Measurements from ENCODE around the gene TBC1D1. TPM values are rescaled to one million over a fixed set of nuclear protein-coding genes. Genes with fewer than 3 reads are reported as not detected.

TBC1D1 gene
- total RNA-seq, 4 donors from 2014 or later = 66.2 to 120 (median 87.9) TPM

DNA sequence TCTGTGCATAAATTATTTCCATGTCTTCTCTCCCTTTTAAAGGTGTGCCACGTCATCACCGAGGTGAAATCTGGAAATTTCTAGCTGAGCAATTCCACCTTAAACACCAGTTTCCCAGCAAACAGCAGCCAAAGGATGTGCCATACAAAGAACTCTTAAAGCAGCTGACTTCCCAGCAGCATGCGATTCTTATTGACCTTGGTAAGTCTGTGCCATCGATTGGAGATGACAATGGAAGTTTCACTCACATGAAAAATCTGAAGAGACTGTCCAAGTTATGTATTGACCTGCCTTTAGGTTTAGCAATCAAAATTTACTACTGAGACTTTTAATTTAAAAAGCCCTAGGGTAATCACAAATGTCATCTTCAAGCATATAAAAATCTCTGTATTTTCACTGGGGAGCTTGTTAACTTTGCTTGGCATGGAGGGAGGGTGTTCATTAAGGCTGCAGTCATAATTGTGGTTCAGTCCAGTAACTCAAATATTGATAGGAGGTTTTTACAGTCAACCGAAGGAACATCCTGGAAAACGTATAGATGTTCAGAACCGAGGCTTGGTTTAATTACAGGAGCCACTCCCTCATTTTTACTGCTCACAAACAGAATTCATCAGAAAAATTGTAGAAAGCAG, 212.2 kb downstream of the TBC1D1 start:
- Histone ChIP-seq H3K9me3 (no peaks in the 10 kb centered on the region), H3K4me3 (no peak overlapping the region), H3K27me3 (no peaks in the 10 kb centered on the region), H3K4me1 (no peaks in the 10 kb centered on the region), H3K36me3 (peaks cover 0 to 44% (median 0%) of the 10 kb centered on the region in 3 donors), H3K27ac (no peak overlapping the region)
- TF ChIP-seq, protein P1, sequence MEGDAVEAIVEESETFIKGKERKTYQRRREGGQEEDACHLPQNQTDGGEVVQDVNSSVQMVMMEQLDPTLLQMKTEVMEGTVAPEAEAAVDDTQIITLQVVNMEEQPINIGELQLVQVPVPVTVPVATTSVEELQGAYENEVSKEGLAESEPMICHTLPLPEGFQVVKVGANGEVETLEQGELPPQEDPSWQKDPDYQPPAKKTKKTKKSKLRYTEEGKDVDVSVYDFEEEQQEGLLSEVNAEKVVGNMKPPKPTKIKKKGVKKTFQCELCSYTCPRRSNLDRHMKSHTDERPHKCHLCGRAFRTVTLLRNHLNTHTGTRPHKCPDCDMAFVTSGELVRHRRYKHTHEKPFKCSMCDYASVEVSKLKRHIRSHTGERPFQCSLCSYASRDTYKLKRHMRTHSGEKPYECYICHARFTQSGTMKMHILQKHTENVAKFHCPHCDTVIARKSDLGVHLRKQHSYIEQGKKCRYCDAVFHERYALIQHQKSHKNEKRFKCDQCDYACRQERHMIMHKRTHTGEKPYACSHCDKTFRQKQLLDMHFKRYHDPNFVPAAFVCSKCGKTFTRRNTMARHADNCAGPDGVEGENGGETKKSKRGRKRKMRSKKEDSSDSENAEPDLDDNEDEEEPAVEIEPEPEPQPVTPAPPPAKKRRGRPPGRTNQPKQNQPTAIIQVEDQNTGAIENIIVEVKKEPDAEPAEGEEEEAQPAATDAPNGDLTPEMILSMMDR (IDR thresholded peaks at IDR 0.05) = no peak
- no peak for TF ChIP-seq POLR2A (IDR thresholded peaks at IDR 0.05)
- DNase-seq = no peak

DNA sequence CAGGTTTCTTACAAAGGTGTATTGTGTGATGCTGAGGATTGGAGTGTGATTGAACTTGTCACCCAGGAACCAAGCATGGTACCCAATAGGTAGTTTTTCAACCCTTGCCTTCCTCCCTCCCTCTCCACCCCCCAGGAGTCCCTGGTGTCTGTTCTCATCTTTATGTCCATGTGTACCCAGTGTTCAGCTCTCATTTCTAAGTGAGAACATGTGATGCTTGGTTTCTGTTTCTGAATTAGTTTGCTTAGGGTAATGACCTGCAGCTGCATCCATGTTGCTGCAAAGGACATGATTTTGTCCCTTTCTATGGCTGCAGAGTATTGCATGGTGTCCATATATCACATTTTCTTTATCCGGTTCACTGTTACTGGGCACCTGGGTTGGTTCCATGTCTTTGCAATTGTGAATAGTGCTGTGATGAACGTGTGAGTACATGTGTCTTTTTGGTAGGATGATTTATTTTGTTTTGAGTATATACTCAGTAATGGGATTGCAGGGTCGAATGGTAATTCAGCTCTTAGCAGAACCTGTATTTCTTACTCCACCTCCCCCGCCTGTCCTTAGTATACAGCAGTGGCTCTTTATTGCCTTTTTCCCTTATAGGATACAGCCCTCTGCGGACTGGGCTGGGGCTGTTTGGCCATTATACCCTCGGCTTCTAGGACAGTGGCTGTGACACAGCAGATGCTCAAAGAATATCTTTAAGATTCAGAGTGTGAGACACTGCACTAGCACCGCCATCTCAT, 214.8 kb downstream of the TBC1D1 start:
- Histone ChIP-seq H3K4me3 (no peak overlapping the region), H3K27me3 (no peaks in the 10 kb centered on the region), H3K4me1 (no peaks in the 10 kb centered on the region), H3K36me3 (peaks cover 0 to 37% (median 0%) of the 10 kb centered on the region in 3 donors), H3K9me3 (no peaks in the 10 kb centered on the region), H3K27ac (no peak overlapping the region)
- DNase-seq = no peak
- TF ChIP-seq, protein P1 (IDR thresholded peaks at IDR 0.05) = no peak
- no peak for TF ChIP-seq POLR2A (IDR thresholded peaks at IDR 0.05)

DNA sequence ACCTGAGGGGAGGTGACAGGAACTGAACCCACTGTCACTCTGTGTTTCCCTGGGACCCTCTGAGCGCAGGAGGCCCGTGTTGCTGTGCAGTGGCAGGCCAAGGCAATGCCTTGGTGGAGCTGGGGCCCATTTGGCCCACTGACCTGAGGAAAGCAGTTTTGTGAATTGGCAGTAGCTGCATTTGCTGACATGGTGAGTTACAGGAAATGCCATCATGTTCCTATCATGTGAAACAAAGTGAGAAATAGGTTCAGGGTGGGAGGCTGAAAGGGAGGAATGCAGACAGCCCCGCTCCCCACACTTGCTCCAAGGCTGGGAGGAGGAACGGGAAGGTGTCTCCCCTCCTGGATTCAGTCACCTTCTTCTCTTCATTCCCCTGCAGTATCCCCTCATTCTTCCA, 215.4 kb downstream of the TBC1D1 start:
- no peak for DNase-seq
- peaks cover 0 to 31% (median 0%) of the 10 kb centered on the region in 3 donors for H3K36me3 ChIP-seq
- H3K27ac ChIP-seq = no peak overlapping the region
- no peak overlapping the region for H3K4me3 ChIP-seq
- H3K27me3 ChIP-seq = no peaks in the 10 kb centered on the region
- no peaks in the 10 kb centered on the region for H3K4me1 ChIP-seq
- H3K9me3 ChIP-seq = no peaks in the 10 kb centered on the region
- TF ChIP-seq POLR2A (IDR thresholded peaks at IDR 0.05) = no peak
- TF ChIP-seq, protein P1 (IDR thresholded peaks at IDR 0.05) = no peak

DNA sequence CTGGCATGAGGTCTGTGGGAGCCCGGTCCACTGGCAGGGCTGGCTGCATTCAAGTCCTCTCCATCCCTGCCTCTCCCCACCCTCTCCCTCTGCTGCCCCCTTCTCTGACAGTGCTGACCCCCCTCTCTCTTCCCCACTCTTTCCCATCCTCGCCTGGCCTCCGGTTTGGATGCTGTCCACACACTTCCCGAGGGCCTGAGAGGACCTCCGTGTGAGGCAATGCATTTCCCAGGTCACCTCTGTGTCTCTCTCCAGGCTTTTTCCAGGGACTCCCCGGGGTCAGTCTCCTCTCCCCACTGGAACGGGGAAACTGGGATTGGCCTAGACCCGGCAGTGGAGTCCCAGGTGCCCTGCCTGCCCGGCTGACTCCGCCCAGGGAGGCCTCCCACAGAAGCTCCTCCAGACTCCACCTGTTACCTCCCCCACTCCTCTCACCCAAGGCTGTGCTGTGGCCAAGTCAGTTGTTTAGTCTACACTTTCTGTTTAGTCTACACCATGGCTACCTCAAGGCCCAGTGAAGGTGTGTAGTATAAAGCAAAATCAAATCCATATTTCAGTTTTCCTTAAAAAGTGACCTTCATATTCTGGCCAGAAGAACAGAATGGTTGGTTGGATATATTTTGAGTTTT, 216.1 kb downstream of the TBC1D1 start:
- no peak for TF ChIP-seq POLR2A (IDR thresholded peaks at IDR 0.05)
- TF ChIP-seq, protein P1 (IDR thresholded peaks at IDR 0.05) = no peak
- Histone ChIP-seq H3K27me3 (no peaks in the 10 kb centered on the region), H3K4me1 (no peaks in the 10 kb centered on the region), H3K9me3 (no peaks in the 10 kb centered on the region), H3K4me3 (no peak overlapping the region), H3K36me3 (peaks cover 0 to 26% (median 0%) of the 10 kb centered on the region in 3 donors), H3K27ac (no peak overlapping the region)
- no peak for DNase-seq

DNA sequence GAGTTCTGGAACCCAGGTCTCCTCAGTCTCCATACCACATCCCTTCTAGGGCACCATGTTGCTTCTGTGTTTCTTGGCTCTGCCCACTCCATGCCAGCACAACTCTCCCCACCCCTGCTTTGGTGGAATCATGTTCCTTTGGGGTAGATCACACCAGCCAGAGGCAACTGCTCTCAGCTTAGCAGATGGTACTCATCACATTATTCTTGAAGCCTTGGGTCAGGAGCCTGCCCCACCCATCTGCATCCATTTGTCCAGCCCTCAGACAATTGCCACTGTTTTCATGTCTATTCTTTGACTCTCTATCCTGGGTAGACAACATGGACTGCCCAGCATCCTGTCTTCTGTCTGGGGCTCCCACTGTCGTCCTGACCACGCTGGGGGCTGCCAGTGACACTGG, 216.9 kb downstream of the TBC1D1 start:
- Histone ChIP-seq H3K4me1 (no peaks in the 10 kb centered on the region), H3K27me3 (no peaks in the 10 kb centered on the region), H3K36me3 (peaks cover 0 to 26% (median 0%) of the 10 kb centered on the region in 3 donors)

More for the DNA sequence above, 216.9 kb downstream of the TBC1D1 start:
- no peak overlapping the region for H3K4me3 ChIP-seq
- TF ChIP-seq POLR2A (IDR thresholded peaks at IDR 0.05) = no peak
- TF ChIP-seq, protein P1 (IDR thresholded peaks at IDR 0.05) = no peak
- no peak for DNase-seq
- no peaks in the 10 kb centered on the region for H3K9me3 ChIP-seq
- no peak overlapping the region for H3K27ac ChIP-seq
